ENCODE measurements around the gene LAMA2. TPM values are rescaled to one million over a fixed set of nuclear protein-coding genes. Genes with fewer than 3 reads are reported as not detected.

The LAMA2 gene
- polyA plus RNA-seq, 1 donor from 2014 or later: 0.05 TPM

DNA sequence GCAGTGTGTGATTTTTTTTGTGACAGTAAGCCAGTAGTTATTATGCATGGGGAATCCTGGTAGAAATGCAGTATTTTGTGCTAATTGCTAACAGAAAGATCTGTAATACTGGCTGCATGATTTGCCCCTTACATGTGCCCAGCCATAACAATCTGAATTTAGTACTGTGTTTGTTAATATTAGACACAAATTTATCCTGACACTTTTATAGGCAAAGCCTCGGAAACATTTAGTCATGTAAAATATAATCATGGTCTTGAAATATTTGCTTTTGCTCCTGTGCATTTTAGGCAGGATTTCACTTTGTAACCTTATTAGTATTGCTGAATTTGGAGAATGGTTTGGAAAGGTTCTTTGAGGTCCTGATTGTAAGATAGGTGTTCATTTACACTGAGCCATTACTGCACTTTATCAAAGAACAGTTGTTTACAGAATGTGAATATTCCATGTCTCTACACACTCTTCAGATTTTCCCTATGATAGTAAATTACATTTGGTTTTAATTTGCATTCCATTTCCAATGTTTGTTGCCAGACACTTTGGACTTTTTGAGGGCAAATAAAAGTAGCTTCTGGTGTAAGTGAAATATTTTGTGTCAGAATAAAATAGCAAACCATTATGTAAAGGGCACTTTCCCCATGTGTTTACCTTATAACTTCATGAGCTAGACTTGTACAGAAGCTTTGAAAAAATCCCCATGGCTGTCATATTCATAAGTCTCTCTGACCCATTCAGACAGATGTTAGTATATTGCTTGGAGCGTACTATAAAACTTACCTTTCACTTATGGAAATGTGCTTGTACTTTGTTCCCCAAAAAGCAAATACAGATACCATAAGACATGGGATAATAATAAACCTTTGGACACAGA, 477.1 kb downstream of the LAMA2 start:
- peaks cover 4% of the 10 kb centered on the region for H3K27me3 Mint-ChIP-seq
- no peaks in the 10 kb centered on the region for H3K9me3 Mint-ChIP-seq
- no peak overlapping the region for H3K27ac Mint-ChIP-seq
- no peaks in the 10 kb centered on the region for H3K36me3 Mint-ChIP-seq
- H3K4me1 Mint-ChIP-seq: no peaks in the 10 kb centered on the region
- no peak overlapping the region for H3K4me3 Mint-ChIP-seq

DNA sequence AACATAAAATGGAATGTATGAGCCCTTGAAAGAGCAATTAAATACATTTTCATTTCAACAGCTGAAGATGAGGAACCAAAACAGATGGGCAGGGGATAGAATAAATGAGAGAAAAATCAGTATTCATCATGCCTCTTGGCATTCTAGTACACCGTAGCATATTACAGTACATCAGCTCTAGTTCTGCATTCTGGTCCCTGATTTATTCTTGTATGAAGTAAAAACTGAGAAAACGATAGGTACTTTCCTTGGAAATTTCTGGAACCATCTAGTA, 477.7 kb downstream of the LAMA2 start:
- Mint-ChIP-seq H3K4me3 (no peak overlapping the region), H3K4me1 (no peaks in the 10 kb centered on the region)

DNA sequence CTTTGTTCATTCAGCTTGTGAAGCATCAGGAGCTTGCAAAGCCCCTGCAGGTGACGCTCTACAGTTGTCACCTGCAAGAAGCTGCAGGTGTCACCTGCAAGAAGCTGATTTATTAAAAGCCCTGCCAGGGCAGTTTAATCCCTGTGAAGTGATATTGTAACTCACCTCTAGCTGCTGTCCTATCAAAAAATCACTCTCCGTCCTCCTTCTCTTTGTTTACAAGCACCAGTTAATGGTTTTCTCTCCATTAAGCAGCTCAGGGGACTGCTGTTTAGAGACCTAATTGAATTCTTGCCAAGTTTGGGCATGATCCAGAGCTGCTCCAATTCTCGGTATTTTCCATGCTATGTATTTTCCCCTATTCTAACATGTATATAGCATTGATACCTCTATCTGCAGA, 481.1 kb downstream of the LAMA2 start:
- no peak overlapping the region for H3K27ac Mint-ChIP-seq
- no peaks in the 10 kb centered on the region for H3K9me3 Mint-ChIP-seq
- H3K4me1 Mint-ChIP-seq: no peaks in the 10 kb centered on the region
- no peaks in the 10 kb centered on the region for H3K36me3 Mint-ChIP-seq
- H3K27me3 Mint-ChIP-seq: peaks cover 4% of the 10 kb centered on the region
- no peak overlapping the region for H3K4me3 Mint-ChIP-seq

More for the DNA sequence above, 477.7 kb downstream of the LAMA2 start:
- Mint-ChIP-seq H3K9me3 (no peaks in the 10 kb centered on the region), H3K27me3 (peaks cover 4% of the 10 kb centered on the region), H3K27ac (no peak overlapping the region), H3K36me3 (no peaks in the 10 kb centered on the region)

DNA sequence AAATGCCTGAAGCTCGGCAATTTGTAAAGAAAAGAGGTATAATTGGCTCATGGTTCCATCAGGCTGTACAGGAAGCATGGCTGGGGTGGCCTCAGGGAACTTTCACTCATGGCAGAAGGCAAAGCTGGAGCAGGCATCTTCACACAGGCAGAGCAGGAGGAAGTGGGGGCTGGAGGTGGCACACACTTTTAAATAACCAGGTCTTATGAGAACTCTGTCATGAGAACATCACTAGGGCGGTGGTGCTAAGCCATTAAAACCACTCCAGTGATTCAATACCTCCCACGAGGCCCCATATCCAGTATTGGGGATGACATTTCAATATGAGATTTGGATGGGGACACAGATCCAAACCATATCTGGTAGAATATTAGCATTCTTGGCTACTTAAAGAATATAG, 481.8 kb downstream of the LAMA2 start:
- Mint-ChIP-seq H3K9me3 (no peaks in the 10 kb centered on the region), H3K36me3 (no peaks in the 10 kb centered on the region), H3K4me1 (no peaks in the 10 kb centered on the region), H3K27me3 (peaks cover 2% of the 10 kb centered on the region), H3K27ac (no peak overlapping the region), H3K4me3 (no peak overlapping the region)

DNA sequence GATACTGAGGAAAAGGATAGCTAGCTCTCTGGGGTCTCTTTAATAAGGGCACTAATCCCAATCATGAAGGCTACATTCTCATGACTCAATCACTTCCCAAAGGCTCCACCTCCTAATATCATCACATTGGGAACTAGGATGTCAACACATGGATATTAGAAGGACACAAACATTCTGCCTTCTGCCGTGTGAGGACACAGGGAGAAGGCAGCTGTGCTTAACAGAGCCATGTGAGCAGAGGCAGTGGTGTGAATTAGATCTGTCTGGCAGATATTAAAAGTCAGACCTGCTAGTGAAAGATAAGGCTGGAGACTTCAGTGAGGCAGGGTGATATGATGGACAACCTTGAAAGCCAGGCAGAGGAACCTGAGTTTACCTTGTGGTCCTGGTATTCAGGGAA, 485.1 kb downstream of the LAMA2 start:
- Mint-ChIP-seq H3K4me3 (no peak overlapping the region), H3K27me3 (peaks cover 3% of the 10 kb centered on the region), H3K27ac (no peak overlapping the region), H3K36me3 (no peaks in the 10 kb centered on the region), H3K4me1 (peaks cover 0 to 5% (median 0%) of the 10 kb centered on the region in 3 donors), H3K9me3 (no peaks in the 10 kb centered on the region)

DNA sequence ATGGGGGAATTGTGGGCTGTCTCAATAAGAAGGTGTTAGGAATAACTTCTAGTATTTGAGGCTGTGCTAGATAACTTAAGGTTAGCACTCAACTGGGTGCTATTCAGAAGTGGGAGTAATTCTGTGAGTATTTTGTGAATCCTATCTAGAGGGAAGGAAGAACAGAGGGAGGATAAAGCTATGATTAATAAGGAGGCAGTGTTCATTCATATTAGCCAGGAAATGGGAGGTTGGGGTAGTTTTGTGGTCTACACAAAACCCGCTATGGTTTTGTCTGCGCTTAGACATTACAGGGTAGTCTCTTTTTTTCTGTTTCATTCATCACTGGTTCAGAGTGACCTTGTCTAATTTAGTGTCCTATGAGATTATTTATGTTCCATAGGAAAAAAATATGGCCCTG, 486.0 kb downstream of the LAMA2 start:
- no peak overlapping the region for H3K27ac Mint-ChIP-seq
- H3K36me3 Mint-ChIP-seq: no peaks in the 10 kb centered on the region
- H3K27me3 Mint-ChIP-seq: peaks cover 3% of the 10 kb centered on the region
- peaks cover 0 to 5% (median 0%) of the 10 kb centered on the region in 3 donors for H3K4me1 Mint-ChIP-seq
- H3K4me3 Mint-ChIP-seq: no peak overlapping the region
- no peaks in the 10 kb centered on the region for H3K9me3 Mint-ChIP-seq

DNA sequence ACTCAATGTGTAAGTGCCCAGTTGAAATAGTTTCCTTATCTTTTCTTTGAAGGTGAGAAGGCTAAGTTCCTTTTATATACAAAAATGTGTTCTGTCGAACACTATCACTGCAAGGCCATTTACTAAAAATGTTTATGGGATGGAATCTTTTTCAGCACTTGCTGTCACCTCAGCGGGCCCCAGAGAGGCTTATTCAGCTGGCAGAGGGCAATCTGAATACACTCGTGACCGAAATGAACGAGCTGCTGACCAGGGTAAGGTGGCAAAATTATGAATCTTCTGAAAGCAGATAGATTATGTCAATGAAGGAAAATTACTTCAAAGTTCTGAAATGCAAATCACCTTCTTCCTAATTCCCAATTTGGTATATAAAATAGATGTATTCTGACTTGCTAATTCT, 486.8 kb downstream of the LAMA2 start:
- Mint-ChIP-seq H3K27ac (no peak overlapping the region), H3K27me3 (peaks cover 2% of the 10 kb centered on the region), H3K36me3 (no peaks in the 10 kb centered on the region), H3K4me3 (no peak overlapping the region), H3K4me1 (peaks cover 0 to 5% (median 0%) of the 10 kb centered on the region in 3 donors), H3K9me3 (no peaks in the 10 kb centered on the region)

DNA sequence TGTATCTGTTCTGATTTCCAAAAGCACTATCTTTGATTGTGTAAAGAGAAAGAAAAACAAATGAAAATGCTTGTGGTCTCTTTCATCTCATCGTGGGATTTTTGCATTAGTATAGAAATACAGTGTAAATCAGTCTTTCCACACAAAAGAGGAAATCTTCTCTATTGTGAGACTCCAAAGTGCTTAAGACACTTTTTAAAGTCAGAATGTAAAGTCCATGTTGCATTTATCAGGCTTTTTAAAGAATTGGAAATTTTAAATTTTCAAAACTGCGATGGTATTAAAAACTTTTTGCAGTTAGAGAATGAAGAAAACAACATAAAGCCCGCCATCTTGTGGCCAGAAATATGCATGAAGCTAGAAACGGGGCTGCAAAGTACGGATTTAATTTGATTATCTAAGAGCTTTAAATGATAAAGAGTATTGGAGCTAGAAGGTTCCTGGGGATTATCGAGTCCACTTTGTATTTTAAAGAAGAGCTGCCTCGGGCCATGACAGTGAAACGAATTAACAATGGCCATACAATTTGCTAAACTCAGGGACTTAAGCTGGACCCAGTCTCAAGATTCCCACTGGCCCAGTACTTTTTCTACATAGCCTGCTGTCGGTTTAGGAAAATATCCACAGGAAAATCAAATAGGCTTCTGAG, 487.5 kb downstream of the LAMA2 start:
- Mint-ChIP-seq H3K4me1 (peaks cover 0 to 5% (median 0%) of the 10 kb centered on the region in 3 donors), H3K27me3 (peaks cover 2% of the 10 kb centered on the region), H3K36me3 (no peaks in the 10 kb centered on the region), H3K9me3 (no peaks in the 10 kb centered on the region), H3K4me3 (no peak overlapping the region), H3K27ac (no peak overlapping the region)

DNA sequence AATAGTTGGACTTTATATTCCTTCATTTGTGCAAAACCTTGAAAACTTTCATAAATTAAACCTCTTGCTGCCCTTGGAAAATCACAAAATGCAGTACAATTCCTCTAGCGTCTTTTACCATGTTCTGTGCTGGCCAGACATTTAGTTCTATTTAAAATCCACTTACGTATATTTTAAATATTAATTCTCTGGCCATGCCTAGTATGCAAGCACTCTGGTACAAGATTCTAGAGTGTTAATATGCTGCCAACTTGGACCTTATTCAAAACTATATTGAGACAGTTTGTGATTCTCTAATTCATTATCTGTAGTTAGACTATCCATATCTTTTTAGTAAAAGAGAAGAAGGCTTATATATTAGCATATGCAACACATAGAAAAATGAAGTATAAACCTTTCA, 498.9 kb downstream of the LAMA2 start:
- Mint-ChIP-seq H3K27me3 (peaks cover 4% of the 10 kb centered on the region), H3K4me3 (no peak overlapping the region), H3K36me3 (peaks cover 2% of the 10 kb centered on the region), H3K27ac (no peak overlapping the region), H3K4me1 (no peaks in the 10 kb centered on the region), H3K9me3 (peaks cover 0 to 5% (median 0%) of the 10 kb centered on the region in 3 donors)

DNA sequence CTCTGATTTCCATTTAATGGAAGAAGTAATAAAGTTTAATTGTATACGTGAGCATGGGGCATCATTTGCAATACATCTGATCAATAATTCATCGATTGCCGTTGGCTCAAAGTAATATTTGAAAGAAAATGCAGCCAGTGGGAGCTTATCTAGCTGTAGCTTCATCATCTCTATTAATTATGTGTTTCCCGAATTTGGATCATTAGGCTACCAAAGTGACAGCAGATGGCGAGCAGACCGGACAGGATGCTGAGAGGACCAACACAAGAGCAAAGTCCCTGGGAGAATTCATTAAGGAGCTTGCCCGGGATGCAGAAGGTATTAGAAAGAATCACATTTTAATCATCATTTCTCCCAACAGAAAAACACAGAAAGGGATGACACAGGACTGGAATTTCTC, 500.0 kb downstream of the LAMA2 start:
- H3K4me1 Mint-ChIP-seq: no peaks in the 10 kb centered on the region
- no peak overlapping the region for H3K4me3 Mint-ChIP-seq
- H3K27ac Mint-ChIP-seq: no peak overlapping the region
- H3K27me3 Mint-ChIP-seq: peaks cover 1% of the 10 kb centered on the region
- peaks cover 2% of the 10 kb centered on the region for H3K36me3 Mint-ChIP-seq
- H3K9me3 Mint-ChIP-seq: peaks cover 0 to 5% (median 0%) of the 10 kb centered on the region in 3 donors

DNA sequence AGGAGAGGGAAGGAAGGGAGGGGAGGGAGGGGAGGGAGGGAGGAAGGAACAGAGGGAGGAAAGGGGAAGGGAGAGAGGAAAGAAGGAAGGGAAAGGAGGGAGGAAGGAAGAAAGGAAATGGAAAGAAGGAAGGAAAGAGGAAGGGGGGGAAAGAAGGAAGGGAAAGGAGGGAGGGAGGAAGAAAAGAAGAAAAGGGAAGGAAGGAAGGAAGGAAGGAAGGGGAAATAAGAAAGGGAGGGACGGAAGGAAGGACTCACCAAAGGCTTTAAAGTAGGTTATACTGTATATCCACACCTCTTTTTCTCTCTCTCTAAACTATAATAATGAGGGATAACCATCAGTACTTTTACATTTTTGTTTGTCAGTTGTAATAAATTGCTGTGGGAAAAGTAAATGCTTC, 502.2 kb downstream of the LAMA2 start:
- peaks cover 0 to 1% (median 0%) of the 10 kb centered on the region in 3 donors for H3K9me3 Mint-ChIP-seq
- no peak overlapping the region for H3K4me3 Mint-ChIP-seq
- H3K36me3 Mint-ChIP-seq: peaks cover 4% of the 10 kb centered on the region
- no peaks in the 10 kb centered on the region for H3K27me3 Mint-ChIP-seq
- H3K27ac Mint-ChIP-seq: no peak overlapping the region
- H3K4me1 Mint-ChIP-seq: no peaks in the 10 kb centered on the region

DNA sequence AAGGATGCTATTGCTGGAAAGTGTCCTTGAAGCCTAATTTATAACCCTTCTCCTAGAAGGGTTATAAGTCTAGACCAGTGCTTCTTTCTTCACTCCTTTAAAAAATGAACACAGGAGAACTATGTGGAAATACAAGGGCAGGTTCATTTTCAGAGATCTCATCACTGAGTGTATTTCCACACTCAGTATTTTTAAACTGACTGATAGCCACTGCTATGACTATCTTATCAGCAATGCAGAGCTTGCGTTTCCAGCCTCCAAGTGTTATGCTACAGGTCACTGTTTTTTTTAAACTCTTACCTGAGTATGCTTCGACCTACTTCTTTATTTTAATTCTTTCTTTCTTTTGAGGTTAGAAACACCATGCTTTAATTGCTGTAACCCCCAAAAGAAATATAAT, 508.0 kb downstream of the LAMA2 start:
- Mint-ChIP-seq H3K4me3 (no peak overlapping the region), H3K27ac (no peak overlapping the region), H3K36me3 (peaks cover 2% of the 10 kb centered on the region), H3K27me3 (no peaks in the 10 kb centered on the region), H3K4me1 (peaks cover 9 to 16% (median 9%) of the 10 kb centered on the region in 3 donors), H3K9me3 (peaks cover 0 to 1% (median 0%) of the 10 kb centered on the region in 3 donors)

DNA sequence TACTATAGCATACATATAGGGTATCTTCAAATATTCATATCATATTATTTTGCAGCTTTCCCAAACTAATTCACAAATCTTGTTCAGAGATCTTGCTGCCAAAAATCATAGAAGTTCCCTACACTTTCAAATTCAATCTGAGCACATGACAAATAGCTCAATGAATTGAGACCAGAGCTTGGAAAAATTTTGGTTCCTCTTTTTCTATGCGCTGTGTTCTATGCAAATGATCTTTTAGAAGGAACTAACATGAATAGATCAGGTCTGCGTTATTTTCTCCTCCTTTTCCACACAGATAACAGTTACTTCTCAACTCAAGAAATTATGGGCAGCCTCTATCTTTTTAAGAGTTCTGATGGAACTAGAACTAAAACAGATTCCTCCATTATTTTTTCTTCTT, 510.7 kb downstream of the LAMA2 start:
- Mint-ChIP-seq H3K4me3 (peak overlapping the region in 2 of 4 donors; percentile 41 to 81), H3K36me3 (no peaks in the 10 kb centered on the region), H3K4me1 (peaks cover 9 to 16% (median 9%) of the 10 kb centered on the region in 3 donors), H3K9me3 (peaks cover 0 to 1% (median 0%) of the 10 kb centered on the region in 3 donors), H3K27me3 (no peaks in the 10 kb centered on the region), H3K27ac (no peak overlapping the region)

DNA sequence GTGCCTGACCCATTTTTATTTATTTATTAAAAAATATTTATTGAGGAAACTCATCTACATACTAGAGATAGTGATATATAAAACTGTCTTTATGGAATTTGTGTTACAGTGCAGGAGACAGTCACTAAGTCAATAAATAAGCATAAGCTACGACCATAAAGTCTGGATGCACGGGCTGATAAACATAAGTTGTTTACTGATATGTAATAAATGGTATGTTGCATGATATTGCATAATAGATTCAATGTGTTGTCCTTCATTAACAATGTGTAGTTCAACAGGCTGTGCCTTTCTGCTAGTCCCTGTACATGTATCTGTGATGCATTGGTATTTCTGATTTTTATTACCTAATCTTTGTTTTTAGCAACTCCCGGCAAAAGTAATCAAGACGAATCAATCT, 515.8 kb downstream of the LAMA2 start:
- no peaks in the 10 kb centered on the region for H3K36me3 Mint-ChIP-seq
- no peaks in the 10 kb centered on the region for H3K9me3 Mint-ChIP-seq
- no peak overlapping the region for H3K27ac Mint-ChIP-seq
- H3K27me3 Mint-ChIP-seq: no peaks in the 10 kb centered on the region
- no peak overlapping the region for H3K4me3 Mint-ChIP-seq
- H3K4me1 Mint-ChIP-seq: peaks cover 4 to 7% (median 5%) of the 10 kb centered on the region in 3 donors

DNA sequence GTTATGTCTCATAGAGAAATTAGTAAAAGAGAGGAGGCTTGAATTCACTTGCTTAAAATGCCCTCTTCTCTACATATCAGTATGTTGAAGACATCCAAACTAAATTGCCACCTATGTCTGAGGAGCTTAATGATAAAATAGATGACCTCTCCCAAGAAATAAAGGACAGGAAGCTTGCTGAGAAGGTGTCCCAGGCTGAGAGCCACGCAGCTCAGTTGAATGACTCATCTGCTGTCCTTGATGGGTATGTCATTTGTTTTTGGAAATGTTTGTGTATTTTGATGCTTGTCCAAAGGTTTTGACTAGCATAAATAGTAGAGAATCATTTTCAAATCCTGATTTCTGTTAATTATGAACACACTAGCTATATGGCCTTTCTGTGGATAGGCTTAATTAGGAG, 519.3 kb downstream of the LAMA2 start:
- H3K4me3 Mint-ChIP-seq: no peak overlapping the region
- H3K27me3 Mint-ChIP-seq: no peaks in the 10 kb centered on the region
- H3K9me3 Mint-ChIP-seq: no peaks in the 10 kb centered on the region
- no peaks in the 10 kb centered on the region for H3K4me1 Mint-ChIP-seq
- H3K27ac Mint-ChIP-seq: no peak overlapping the region
- no peaks in the 10 kb centered on the region for H3K36me3 Mint-ChIP-seq

DNA sequence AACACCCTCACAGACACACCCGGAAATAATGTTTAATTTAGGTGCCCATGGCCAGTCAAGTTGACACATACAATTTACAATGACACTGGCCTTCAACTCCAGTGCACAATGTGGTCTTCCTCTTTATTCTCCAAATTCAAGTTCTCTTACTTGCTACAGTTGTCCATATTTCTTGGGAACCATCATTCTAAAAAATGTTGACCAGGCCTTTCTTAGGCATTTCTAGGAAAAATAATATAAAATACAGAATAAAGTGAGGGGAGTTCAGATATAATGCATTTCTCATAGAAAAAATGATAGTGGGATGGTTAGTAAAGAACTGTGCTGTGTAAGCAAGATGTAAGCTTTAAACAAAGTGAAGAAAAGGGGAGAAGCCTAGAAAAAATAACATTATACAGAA, 528.2 kb downstream of the LAMA2 start:
- Mint-ChIP-seq H3K36me3 (peaks cover 2% of the 10 kb centered on the region), H3K27me3 (peaks cover 1% of the 10 kb centered on the region), H3K4me1 (no peaks in the 10 kb centered on the region), H3K4me3 (no peak overlapping the region), H3K27ac (no peak overlapping the region), H3K9me3 (peaks cover 0 to 3% (median 0%) of the 10 kb centered on the region in 3 donors)
